GM12891 (cell line): ENCODE results near the gene NYAP2.

Source experiments
- PAX5 ChIP-seq: IDR thresholded peaks from 2 replicates; pipeline ENCODE4 v1.6.1; 2011; ENCODE audit warnings: low read length, moderate library complexity, mild to moderate bottlenecking; ENCODE audit not compliant: insufficient read depth, severe bottlenecking
- POLR2A ChIP-seq: IDR thresholded peaks from 2 replicates; pipeline ENCODE4 v1.6.1; 2011; ENCODE audit warnings: low read depth, low read length, control low read depth
- POLR2AphosphoS5 ChIP-seq: IDR thresholded peaks from 2 replicates; pipeline ENCODE4 v1.6.1; 2011; ENCODE audit warnings: low read depth, low read length, control low read depth
- SPI1 ChIP-seq: IDR thresholded peaks from 2 replicates; pipeline ENCODE4 v1.6.1; 2011; ENCODE audit warnings: low read depth, low read length, control low read depth
- TAF1 ChIP-seq: IDR thresholded peaks from 2 replicates; pipeline ENCODE4 v1.6.1; 2011; ENCODE audit warnings: low read depth, low read length, control low read depth

DNA sequence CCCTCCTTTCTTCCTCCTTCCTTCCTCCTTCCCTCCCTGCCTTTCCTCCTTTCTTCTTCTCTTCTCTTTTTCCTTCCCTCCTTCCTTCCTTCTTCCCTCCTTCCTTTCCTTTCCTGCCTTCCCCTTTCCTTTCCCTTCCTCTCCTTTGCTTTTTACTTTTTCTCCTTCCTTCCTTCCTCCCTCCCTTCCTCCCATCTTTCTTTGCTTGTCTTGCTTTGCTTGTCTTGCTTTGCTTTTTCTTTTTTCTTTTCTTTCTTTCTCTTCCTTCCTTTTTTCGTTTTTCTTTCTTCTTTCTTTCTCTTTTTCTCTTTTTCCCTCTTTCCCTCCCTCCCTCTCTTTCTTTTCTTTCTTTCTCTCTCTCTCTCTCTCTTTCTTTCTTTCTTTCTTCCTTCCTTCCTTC is 113.0 kb downstream of the NYAP2 start:
- TF ChIP-seq POLR2A (no peak), TAF1 (no peak), POLR2AphosphoS5 (no peak), SPI1 (no peak), PAX5 (no peak)
